ENCODE data around the gene CDKAL1. TPM values are rescaled to one million over a fixed set of nuclear protein-coding genes. Genes with fewer than 3 reads are reported as not detected.
"Not testable (repeated sequence)": the region's sequence is repeated elsewhere in the genome, so short reads cannot be mapped to it uniquely, and the experiment has no call there.

Gene CDKAL1
- total RNA-seq, 2 donors from 2014 or later: 23.5 to 26.4 TPM

GRCh38 chr6:20589266-20589665, 55.0 kb downstream of the CDKAL1 start:
- Mint-ChIP-seq H3K9me3 (peaks cover 22% of the 10 kb centered on the region), H3K27me3 (ENCODE audit: insufficient read depth) (no peaks in the 10 kb centered on the region), H3K36me3 (ENCODE audit: low read depth) (peaks cover 28% of the 10 kb centered on the region), H3K27ac (no peak overlapping the region), H3K4me1 (peaks cover 10% of the 10 kb centered on the region), H3K4me3 (no peak overlapping the region)
- Histone ChIP-seq H3K9ac (ENCODE audit: extremely low read depth, low read length, poor library complexity, severe bottlenecking) (no peak overlapping the region), H3K36me3 (ENCODE audit: control insufficient read depth, insufficient read depth, low read length) (no peaks in the 10 kb centered on the region), H3K4me1 (ENCODE audit: control insufficient read depth, insufficient read depth, low read length) (no peaks in the 10 kb centered on the region), H3K27me3 (ENCODE audit: control insufficient read depth, insufficient read depth, low read length, poor library complexity, severe bottlenecking) (peaks cover 2% of the 10 kb centered on the region), H3K9me3 (ENCODE audit: control insufficient read depth, low read length) (no peaks in the 10 kb centered on the region), H3K27ac (ENCODE audit: low read depth, low read length) (no peak overlapping the region), H3K4me3 (ENCODE audit: low read length) (no peak overlapping the region)
- WGBS, 2 experiments (ENCODE audit: insufficient coverage in 1 of 2, insufficient read length in 1 of 2): 93 to 100% methylated on average over 1 to 4 of the region's 5 CpGs
- DNase-seq: no peak
- no peak for TF ChIP-seq CTCF (conservative IDR thresholded peaks at IDR 0.05)

GRCh38 chr6:20590476-20590875, 56.2 kb downstream of the CDKAL1 start:
- H3K9ac ChIP-seq (ENCODE audit: extremely low read depth, low read length, poor library complexity, severe bottlenecking); DNase-seq; H3K27me3 Mint-ChIP-seq (ENCODE audit: insufficient read depth); H3K27me3 ChIP-seq (ENCODE audit: control insufficient read depth, insufficient read depth, low read length, poor library complexity, severe bottlenecking); H3K4me1 Mint-ChIP-seq; H3K27ac Mint-ChIP-seq; H3K4me3 Mint-ChIP-seq; H3K4me3 ChIP-seq (ENCODE audit: low read length); H3K36me3 ChIP-seq (ENCODE audit: control insufficient read depth, insufficient read depth, low read length); H3K9me3 ChIP-seq (ENCODE audit: control insufficient read depth, low read length); H3K4me1 ChIP-seq (ENCODE audit: control insufficient read depth, insufficient read depth, low read length); H3K27ac ChIP-seq (ENCODE audit: low read depth, low read length): not testable (repeated sequence)
- 84% methylated on average over 2 of the region's 3 CpGs; no CpG with 5 or more reads in 1 of the 2 experiments for WGBS, 2 experiments (ENCODE audit: insufficient coverage in 1 of 2, insufficient read length in 1 of 2)
- H3K9me3 Mint-ChIP-seq: peaks cover 31% of the 10 kb centered on the region
- H3K36me3 Mint-ChIP-seq (ENCODE audit: low read depth): peaks cover 34% of the 10 kb centered on the region

GRCh38 chr6:20594299-20594853, 60.1 kb downstream of the CDKAL1 start:
- H3K4me3 ChIP-seq (ENCODE audit: low read length); H3K27me3 Mint-ChIP-seq (ENCODE audit: insufficient read depth); H3K4me3 Mint-ChIP-seq; H3K4me1 Mint-ChIP-seq; H3K9ac ChIP-seq (ENCODE audit: extremely low read depth, low read length, poor library complexity, severe bottlenecking); H3K4me1 ChIP-seq (ENCODE audit: control insufficient read depth, insufficient read depth, low read length); H3K27ac ChIP-seq (ENCODE audit: low read depth, low read length); H3K9me3 ChIP-seq (ENCODE audit: control insufficient read depth, low read length); H3K36me3 ChIP-seq (ENCODE audit: control insufficient read depth, insufficient read depth, low read length); DNase-seq; H3K27me3 ChIP-seq (ENCODE audit: control insufficient read depth, insufficient read depth, low read length, poor library complexity, severe bottlenecking); H3K27ac Mint-ChIP-seq: not testable (repeated sequence)
- 80 to 100% methylated on average over 4 to 7 of the region's 7 CpGs for WGBS, 2 experiments (ENCODE audit: insufficient coverage in 1 of 2, insufficient read length in 1 of 2)
- H3K36me3 Mint-ChIP-seq (ENCODE audit: low read depth): peaks cover 50% of the 10 kb centered on the region
- H3K9me3 Mint-ChIP-seq: peaks cover 45% of the 10 kb centered on the region

GRCh38 chr6:20599302-20600051, 65.2 kb downstream of the CDKAL1 start:
- Histone ChIP-seq H3K9ac (ENCODE audit: extremely low read depth, low read length, poor library complexity, severe bottlenecking) (no peak overlapping the region), H3K4me3 (ENCODE audit: low read length) (no peak overlapping the region), H3K27me3 (ENCODE audit: control insufficient read depth, insufficient read depth, low read length, poor library complexity, severe bottlenecking) (peaks cover 35% of the 10 kb centered on the region), H3K27ac (ENCODE audit: low read depth, low read length) (no peak overlapping the region), H3K4me1 (ENCODE audit: control insufficient read depth, insufficient read depth, low read length) (no peaks in the 10 kb centered on the region), H3K36me3 (ENCODE audit: control insufficient read depth, insufficient read depth, low read length) (no peaks in the 10 kb centered on the region), H3K9me3 (ENCODE audit: control insufficient read depth, low read length) (peaks cover 4% of the 10 kb centered on the region)
- Mint-ChIP-seq H3K27ac (no peak overlapping the region), H3K27me3 (ENCODE audit: insufficient read depth) (peaks cover 30% of the 10 kb centered on the region), H3K4me3 (no peak overlapping the region), H3K36me3 (ENCODE audit: low read depth) (peaks cover 27% of the 10 kb centered on the region), H3K9me3 (peaks cover 21% of the 10 kb centered on the region), H3K4me1 (peaks cover under 1% of the 10 kb centered on the region)
- WGBS, 2 experiments (ENCODE audit: insufficient coverage in 1 of 2, insufficient read length in 1 of 2): 65 to 75% methylated on average over 2 to 3 of the region's 3 CpGs
- no peak for DNase-seq
- no peak for TF ChIP-seq CTCF (conservative IDR thresholded peaks at IDR 0.05)

All from endodermal cell (in vitro differentiated cells).